Measurements from ENCODE around the gene PKP3. TPM values are rescaled to one million over a fixed set of nuclear protein-coding genes. Genes with fewer than 3 reads are reported as not detected.

PKP3 gene
- polyA plus RNA-seq, 1 donor (not counting 4 experiments of a cell fraction or from before 2014, with no cell fraction given) = 125 TPM

GRCh38 chr11:394858-395655 lies 1.0 kb downstream of the PKP3 start:
- Histone ChIP-seq H3K4me3 (ENCODE audit: control insufficient read depth in 2 of 3, extremely low read depth in 1 of 3, insufficient read depth in 2 of 3, low read depth in 1 of 3, low read length in 3 of 3) (peak overlapping the region; percentile 61 to 95 (median 82)), H4K20me1 (ENCODE audit: control insufficient read depth, extremely low read depth, insufficient read depth, low read length) (peaks cover 10% of the 10 kb centered on the region), H3K27me3 (ENCODE audit: control insufficient read depth, extremely low read depth, insufficient read depth, low read length) (no peaks in the 10 kb centered on the region), H3K9me3 (ENCODE audit: control insufficient read depth, low read depth, low read length) (no peaks in the 10 kb centered on the region), H3K36me3 (ENCODE audit: control insufficient read depth in 2 of 2, extremely low read depth in 1 of 2, insufficient read depth in 2 of 2, low read length in 2 of 2) (peaks cover 5 to 27% of the 10 kb centered on the region in 2 experiments), H3K79me2 (ENCODE audit: control insufficient read depth, insufficient read depth, low read length) (peaks cover 76% of the 10 kb centered on the region), H2AFZ (ENCODE audit: control insufficient read depth, low read length) (no peak overlapping the region), H3K9ac (ENCODE audit: control insufficient read depth, extremely low read depth, insufficient read depth, low read length) (peak overlapping the region; percentile 83), H3K4me1 (ENCODE audit: control insufficient read depth, extremely low read depth, insufficient read depth, low read length) (peaks cover 25% of the 10 kb centered on the region), H3K27ac (ENCODE audit: control insufficient read depth, insufficient read depth, low read length) (peak overlapping the region; percentile 97), H3K9me1 (ENCODE audit: control insufficient read depth, extremely low read depth, insufficient read depth, low read length) (no peaks in the 10 kb centered on the region), H3K4me2 (ENCODE audit: control insufficient read depth, extremely low read depth, insufficient read depth, low read depth, low read length) (peak overlapping the region; percentile 93)
- DNase-seq (ENCODE audit: low read depth, low spot score) = no peak
- FAIRE-seq = peak; percentile 55
- TF ChIP-seq EZH2 (IDR thresholded peaks at IDR 0.05; ENCODE audit: low read length) (no peak), CTCF (optimal IDR thresholded peaks at IDR 0.05 in 1 of 3, IDR thresholded peaks at IDR 0.05 in 1 of 3, conservative IDR thresholded peaks at IDR 0.05 in 1 of 3; ENCODE audit: extremely low read depth in 1 of 3, insufficient read depth in 2 of 3, low read length in 3 of 3) (no peak)
- dilution Hi-C loops (cut with MboI; ENCODE audit: extremely low pct_ligation_motif_present, low sequenced_read_pairs) = no loop called here

GRCh38 chr11:395866-396265 lies 1.9 kb downstream of the PKP3 start:
- DNase-seq (ENCODE audit: low read depth, low spot score) (no peak), FAIRE-seq (no peak)
- Histone ChIP-seq H3K79me2 (ENCODE audit: control insufficient read depth, insufficient read depth, low read length) (peaks cover 73% of the 10 kb centered on the region), H3K27me3 (ENCODE audit: control insufficient read depth, extremely low read depth, insufficient read depth, low read length) (no peaks in the 10 kb centered on the region), H3K27ac (ENCODE audit: control insufficient read depth, insufficient read depth, low read length) (peak overlapping the region; percentile 97), H3K36me3 (ENCODE audit: control insufficient read depth in 2 of 2, extremely low read depth in 1 of 2, insufficient read depth in 2 of 2, low read length in 2 of 2) (peaks cover 5 to 27% of the 10 kb centered on the region in 2 experiments), H3K9me3 (ENCODE audit: control insufficient read depth, low read depth, low read length) (no peaks in the 10 kb centered on the region), H2AFZ (ENCODE audit: control insufficient read depth, low read length) (no peak overlapping the region), H3K4me2 (ENCODE audit: control insufficient read depth, extremely low read depth, insufficient read depth, low read depth, low read length) (peak overlapping the region; percentile 93), H3K4me3 (ENCODE audit: control insufficient read depth in 2 of 3, extremely low read depth in 1 of 3, insufficient read depth in 2 of 3, low read depth in 1 of 3, low read length in 3 of 3) (peak overlapping the region; percentile 61 to 95 (median 82)), H4K20me1 (ENCODE audit: control insufficient read depth, extremely low read depth, insufficient read depth, low read length) (peaks cover 10% of the 10 kb centered on the region), H3K9ac (ENCODE audit: control insufficient read depth, extremely low read depth, insufficient read depth, low read length) (peak overlapping the region; percentile 83), H3K4me1 (ENCODE audit: control insufficient read depth, extremely low read depth, insufficient read depth, low read length) (peaks cover 24% of the 10 kb centered on the region), H3K9me1 (ENCODE audit: control insufficient read depth, extremely low read depth, insufficient read depth, low read length) (no peaks in the 10 kb centered on the region)
- dilution Hi-C loops (cut with MboI; ENCODE audit: extremely low pct_ligation_motif_present, low sequenced_read_pairs) = no loop called here
- TF ChIP-seq EZH2 (IDR thresholded peaks at IDR 0.05; ENCODE audit: low read length) (no peak), CTCF (optimal IDR thresholded peaks at IDR 0.05 in 1 of 3, IDR thresholded peaks at IDR 0.05 in 1 of 3, conservative IDR thresholded peaks at IDR 0.05 in 1 of 3; ENCODE audit: extremely low read depth in 1 of 3, insufficient read depth in 2 of 3, low read length in 3 of 3) (no peak)
